HG03521 (cell line): Measurements from ENCODE around the gene DNAH3.

ENCODE experiments used
- ATAC-seq: cut with Tn5 transposase; IDR thresholded peaks from one replicate; pipeline ENCODE4 v1.9.1; 2021; ENCODE audit warnings: mild to moderate bottlenecking, moderate library complexity; ENCODE audit not compliant: unreplicated experiment

The DNAH3 gene

DNA sequence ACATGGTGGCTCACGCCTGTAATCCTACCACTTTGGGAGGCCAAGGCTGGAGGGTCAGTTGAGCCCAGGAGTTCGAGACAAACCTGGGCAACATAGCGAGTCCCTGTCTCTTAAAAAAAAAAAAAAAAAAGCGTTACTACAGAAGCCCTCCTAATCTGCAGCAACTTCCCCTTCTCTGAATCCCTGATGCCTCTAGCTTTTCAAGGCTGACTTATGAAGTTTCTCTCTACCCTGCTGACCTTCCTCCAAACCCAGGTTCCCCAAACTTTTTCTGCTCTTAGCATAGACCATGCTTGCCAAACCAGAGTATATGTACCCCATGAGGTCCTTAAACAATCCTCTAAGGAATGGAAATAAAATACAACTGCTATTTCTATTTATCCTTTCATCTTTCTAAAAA, 233.7 kb downstream of the DNAH3 start:
- no peak for ATAC-seq

DNA sequence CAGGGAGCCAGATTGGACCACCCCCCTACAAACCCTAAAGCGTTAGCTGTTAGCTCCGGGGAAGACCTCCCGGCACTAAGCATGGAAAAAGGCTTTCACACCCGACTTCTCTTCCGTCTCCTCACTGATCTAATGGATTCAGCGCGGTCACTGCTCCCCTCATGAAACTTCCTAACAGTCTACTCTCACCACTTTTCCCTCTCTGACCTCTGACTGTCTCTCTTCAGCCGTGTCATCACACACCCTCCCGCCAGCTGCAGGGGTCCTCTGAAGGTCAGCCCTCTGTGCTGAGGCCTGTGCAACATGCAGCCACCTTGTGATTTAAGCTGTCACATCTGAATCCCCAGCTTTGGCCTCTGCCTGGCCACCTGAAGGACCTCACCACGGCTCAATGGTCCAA, 234.4 kb downstream of the DNAH3 start:
- ATAC-seq: no peak

DNA sequence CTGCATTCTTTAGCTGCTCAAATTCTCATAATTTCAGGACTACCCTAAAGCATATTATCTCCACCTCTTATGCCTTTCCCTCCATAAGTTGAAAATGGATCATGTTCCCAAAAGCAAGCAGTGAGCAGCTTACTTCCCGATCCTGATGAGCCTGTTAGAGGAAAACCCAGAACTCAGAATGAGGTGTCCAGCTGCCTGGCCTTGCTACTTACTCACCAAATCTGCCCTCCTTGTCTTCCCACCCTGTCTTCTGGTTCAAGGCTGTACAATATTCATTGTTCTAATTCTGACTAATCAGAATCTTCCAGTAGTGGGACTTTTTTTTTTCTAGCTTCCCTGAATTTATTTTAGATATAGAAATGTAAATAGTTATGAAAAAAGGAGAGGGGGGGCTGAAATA, 239.3 kb downstream of the DNAH3 start:
- no peak for ATAC-seq

DNA sequence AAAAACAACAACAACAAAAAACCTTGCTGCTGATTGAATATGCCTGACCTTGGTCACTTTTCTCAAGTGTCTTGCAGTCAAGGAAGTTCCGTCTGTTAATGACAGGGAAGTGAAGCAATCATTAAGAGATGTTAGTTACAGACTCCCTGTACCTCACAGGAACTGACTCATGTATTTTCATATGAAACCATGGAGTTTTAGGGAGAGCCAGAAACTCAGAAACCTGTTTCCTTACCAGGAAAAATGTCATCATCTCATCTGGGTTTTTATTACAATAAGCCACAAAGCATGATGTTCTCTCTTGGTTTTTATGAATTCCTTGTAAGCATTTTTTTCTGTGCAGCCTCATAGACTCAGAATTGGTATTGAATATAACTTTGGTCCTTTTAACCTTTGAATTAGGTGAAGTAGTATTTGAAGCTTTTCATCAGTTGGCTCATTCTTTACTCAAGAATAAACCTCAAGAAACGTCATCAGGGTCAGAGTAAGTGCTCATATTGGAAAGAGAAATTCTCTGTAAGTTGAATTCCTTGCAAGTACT, 239.8 kb downstream of the DNAH3 start:
- no peak for ATAC-seq

DNA sequence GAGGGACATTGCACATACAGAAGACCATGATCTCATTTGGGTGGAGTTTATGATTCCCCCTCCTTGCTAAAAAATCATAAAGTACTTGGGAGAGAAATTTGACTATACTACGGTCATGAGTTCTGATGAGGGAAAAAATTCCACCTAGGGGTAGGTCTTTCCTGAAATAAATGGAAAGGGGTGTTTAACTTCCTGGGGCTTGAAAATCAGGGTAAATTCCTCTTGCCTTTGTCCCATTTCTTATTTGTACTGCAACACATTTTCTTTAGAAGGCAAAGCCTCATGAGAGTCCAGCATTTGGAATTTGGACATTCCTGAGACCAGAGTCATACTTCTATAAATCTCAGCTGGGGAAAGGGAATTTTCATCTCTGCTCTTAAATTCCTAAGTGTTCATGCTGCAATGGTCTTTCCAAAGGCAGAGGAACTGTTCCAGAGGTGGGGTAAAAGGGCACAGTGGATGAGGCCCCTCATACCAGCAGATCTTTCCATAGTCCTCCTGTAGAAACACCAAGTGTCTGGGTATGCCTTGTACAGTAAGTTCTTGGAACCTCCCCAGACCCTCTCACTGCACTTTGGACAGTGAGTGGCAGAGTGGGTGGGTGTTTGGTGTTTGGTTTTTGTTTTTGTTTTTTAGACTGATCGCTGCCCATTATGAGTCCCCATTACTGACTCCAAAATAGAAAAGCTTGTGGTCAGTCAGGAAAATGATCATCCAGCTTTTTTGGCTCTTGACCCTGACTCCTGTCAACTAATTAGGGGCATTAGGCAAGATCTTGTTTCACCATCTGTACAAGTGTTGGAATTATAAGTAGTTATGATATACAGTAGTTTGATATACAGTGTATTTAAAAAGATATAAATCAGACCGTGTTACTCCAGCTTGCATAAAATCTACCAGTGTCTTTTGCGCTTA, 244.0 kb downstream of the DNAH3 start:
- no peak for ATAC-seq

DNA sequence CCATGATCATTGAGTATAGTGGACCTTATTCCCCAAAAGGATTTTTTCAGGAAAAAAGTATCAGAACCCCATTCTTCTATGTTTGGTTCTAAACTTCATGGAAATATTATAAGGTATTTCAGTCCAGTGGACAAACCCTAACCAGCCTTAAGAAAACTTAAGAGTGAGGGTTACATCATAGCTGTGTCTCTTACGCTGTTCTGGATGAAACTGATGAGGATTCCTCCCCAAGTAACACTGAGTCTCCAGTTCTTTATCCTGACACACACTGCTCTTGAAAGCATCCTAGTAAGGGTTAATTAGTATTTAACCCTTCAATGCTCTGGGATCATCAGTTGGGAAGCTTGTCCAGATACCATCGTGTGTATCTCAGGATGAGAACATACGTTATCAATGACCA, 245.1 kb downstream of the DNAH3 start:
- no peak for ATAC-seq

DNA sequence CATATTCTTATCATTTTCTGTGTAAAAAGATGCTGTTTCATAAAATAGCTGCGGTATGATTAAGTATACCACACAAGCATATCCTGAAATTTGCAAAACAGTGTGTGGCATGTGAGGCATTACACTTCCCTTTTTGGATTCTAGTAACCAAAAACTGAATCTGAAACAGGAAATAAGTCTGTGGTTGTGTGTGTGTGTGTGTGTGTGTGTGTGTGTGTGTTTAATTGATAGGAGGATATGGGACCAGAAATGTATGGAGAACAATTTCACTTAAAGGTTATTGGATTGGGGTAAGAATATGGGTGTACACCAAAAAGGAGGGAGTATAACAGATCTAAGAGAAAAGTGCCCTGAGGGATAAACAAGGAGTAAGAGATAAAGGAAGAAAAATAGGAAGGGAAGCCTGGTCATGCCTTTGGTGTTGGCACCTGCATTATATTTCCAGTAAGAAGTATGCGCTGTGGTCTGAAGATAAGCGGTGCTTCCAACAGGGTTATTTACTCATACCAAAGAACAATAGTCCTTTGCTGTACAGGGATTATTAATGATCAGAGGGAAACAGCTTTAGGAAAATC, 246.1 kb downstream of the DNAH3 start:
- ATAC-seq: no peak

DNA sequence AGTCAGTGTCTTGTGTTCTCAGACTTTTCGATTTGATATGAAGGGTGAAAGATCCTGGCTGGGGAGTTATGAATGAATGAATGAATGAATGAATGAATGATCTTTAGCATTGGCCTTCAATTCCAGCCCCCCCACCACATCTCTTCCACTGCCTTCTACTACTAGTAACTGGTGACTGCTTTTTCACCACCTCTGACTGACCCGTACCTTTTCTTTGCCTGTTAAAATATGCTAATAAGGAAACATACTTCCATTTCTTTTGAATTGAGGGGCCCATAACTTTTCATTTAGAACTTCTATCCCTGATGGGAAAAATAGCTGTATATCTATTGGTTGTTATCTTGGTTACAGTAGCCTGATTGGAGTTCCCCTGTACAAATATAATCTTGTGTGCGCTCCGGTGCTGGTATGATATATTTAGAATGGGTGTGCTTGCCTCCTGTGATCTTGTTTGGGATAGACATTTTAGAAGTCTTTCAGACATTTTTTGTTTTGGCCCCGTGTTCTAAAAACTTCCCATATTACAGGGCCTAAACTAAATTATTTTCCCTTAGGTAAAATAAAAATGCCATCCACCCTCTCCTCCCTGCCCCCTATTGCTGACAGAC, 246.6 kb downstream of the DNAH3 start:
- no peak for ATAC-seq

DNA sequence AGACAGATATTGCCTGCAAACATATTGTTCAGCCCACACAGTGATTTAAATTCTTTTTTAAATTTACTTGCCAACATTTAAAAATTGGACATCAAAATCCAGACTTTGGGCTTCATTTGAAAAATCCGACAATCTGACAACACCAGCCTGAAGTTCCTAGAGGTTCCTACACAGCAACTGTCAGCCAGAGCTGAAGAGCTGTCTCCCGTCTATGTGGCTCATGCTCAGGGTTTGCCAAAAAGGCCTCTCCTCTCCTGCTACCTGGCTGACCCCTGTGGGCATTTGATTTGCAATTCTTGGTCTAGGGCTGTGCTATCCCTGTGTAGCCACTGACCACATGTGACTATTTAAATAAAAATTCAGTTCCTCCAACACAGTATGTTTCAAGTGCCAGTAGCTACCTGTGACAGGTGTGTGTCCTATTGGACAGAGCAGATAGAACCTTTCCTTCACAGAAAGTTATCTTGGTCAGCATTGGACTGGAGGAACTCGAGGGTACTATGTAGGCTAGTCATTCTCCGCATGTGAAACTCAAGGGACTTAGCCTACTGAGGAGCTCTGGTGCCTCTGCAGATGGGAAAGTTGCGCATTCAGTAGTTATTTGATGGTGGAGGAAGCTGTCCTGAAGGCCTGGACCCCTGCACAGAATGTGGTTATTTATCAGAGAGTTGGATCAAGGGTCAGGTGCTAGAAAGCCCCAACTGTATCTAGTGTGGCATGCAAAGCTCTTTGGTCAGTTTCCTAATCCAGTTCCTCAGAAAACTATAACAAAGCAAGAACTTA, 247.3 kb downstream of the DNAH3 start:
- ATAC-seq: no peak

DNA sequence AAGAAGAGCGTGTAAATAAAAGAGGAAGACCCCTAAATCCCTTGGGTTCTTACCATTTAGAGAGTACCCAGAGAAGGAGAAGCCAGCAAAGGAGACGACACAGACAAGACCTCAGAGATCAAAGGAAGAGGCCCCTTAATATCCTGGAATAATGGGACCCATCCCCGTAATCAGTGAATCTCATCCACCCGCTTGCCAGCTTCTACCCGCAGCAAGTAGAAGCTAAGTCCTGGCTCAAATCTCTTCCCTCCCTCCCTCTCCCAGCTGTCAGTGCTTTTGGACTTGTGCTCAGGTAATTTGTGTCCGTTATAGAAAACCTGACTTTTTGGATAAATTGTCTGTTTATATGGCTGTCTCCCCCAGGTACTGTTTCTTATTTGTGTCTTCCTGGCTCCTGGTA, 248.2 kb downstream of the DNAH3 start:
- no peak for ATAC-seq

DNA sequence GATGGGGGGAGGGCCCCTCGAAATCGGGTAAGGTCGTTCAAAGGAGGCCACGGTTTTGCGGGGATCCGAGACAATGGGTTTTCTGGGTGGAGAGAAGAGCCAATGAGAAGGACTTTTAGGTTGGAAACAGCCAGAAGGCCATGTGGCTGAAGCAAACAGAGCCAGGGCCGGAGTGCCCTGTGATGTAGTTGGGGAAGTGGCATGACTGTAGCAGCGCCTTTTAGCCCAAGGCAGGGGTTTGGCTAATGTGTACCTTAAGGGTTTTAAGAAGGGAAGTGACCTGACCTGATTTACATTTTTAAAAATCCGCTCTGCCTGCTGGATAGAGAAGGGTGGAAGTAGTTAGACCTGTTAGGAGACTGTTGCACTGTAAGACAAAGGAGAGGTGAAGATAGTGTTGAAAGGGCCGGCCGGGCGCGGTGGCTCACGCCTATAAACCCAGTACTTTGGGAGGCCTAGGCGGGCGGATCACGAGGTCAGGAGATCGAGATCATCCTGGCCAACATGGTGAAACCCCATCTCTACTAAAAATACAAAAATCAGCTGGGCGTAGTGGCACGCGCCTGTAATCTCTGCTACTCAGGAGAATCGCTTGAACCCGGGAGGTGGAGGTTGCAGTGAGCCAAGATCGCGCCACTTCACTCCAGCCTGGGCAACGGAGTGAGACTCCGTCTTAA, 249.1 kb downstream of the DNAH3 start:
- ATAC-seq: no peak

DNA sequence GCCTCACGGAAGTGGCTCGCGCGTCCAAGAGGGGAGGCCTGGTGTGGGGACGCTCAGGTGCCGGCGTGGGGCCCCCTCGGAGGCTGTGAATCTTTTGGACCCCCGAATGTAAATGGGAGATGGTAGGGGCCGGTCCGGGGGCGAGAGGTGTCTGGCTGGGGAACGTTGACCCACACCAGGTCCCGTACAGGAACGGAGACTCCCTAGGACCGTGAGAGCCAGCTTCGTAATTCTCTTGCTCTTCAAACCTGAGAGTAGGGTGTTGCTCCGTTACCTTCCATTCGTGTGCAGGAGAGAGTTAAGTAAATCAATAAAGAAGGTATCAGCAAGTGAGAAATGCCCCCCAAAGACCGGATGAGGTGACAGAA, 249.6 kb downstream of the DNAH3 start:
- peak; percentile 0 for ATAC-seq

DNA sequence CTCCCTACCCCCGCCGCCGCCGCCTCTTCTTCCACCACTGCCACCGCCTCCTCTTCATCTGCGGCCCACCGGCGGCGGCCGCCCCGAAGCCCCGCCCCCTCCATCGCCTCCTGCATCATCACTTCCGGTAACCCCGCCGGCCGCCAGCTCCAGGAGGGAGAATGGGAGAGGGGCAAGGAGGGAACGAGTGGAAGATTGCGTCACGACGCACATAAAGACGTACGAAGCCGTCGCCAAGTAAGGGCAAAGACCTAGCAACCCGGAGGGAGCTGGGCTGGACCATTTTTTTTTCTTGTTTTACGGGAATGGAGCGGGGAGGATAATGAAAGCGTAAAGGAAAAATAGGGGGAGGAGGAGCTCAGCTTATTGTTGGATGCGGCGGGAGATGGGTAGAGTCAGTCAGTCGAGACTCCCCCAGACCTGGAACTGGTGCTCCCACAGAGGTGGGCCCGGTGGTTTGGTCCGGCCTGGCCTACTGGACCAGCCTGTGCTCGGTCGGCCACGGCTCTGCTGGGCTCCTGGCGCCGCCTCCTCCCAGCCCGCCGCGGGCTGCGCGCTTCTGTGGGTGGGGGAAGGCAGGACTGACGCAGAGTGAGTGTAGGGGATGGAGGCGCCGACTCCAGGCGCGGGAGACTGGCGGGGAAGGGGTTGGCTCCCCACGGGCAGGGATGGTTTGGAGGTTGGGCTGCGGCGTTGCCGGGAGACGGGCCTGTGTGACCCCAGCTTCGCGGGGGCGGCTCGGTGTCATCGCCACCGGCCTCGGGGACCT, 250.2 kb downstream of the DNAH3 start, which contains the start of the genes DCUN1D3 and LYRM1:
Gene DCUN1D3 (minus strand): TSS at position 60 of the 769 bp plus-strand sequence. CDS start 37,820 bp downstream, outside the sequence.
Gene LYRM1 (plus strand): TSS at position 473 of the 769 bp plus-strand sequence. CDS start 14,785 bp downstream, outside the sequence.
- peak; percentile 68 for ATAC-seq

DNA sequence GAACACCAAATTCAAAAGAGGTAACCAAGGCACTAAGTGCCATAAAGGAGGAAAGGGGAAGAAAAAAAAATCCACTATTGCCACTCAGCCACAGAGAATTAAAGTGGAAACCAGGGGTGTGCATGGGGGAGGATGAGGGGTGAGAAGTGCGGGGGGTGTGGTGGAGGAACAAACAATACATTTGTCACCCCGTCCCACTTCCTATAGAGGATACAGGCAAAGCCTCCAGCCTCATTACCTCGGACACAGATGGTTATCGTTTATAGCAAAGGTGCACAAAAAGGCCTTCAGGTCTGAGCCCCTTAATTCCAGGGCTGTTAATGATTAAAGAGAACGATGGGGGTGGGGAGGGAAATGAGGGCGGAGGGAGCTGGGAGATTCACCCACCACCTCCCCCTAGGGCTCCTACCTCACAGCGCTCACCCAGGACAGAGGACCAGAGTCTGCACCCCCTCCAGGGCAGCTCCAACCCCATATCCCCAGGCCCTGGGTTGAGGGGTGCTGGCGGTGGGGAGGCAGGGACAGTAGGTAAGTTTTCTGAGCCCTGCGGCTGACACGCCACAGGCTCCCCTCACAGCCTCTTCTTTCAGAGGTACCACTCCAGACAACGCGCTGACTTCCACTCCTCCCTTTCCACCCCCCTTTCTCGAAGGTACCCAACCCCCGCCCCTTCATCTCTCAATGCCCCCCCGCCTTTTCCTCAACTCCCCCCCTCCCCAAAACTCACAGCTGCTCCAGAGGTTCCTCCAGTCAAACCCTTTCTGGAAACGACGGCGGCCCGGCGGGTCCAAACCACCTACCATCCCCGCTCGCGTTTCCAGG, 251.0 kb downstream of the DNAH3 start:
- ATAC-seq: no peak

DNA sequence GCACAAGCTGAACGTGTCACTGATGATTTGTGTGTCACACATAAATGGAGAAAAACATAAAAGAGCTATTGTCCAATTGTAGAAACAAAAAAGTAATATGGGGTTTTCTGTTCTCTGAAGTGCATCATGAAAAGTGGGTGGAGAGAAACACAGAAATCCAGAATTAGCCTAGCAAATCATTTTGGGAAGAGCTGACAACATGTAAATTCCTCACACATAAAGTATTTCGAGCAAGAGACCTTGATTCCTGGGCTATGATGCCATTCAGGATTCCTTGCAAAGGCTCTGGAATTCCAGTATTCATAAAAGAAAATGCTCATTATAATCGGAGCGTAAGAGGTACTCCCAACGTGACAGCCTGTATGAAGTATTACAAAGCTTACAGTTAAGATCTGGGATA, 251.6 kb downstream of the DNAH3 start:
- no peak for ATAC-seq

DNA sequence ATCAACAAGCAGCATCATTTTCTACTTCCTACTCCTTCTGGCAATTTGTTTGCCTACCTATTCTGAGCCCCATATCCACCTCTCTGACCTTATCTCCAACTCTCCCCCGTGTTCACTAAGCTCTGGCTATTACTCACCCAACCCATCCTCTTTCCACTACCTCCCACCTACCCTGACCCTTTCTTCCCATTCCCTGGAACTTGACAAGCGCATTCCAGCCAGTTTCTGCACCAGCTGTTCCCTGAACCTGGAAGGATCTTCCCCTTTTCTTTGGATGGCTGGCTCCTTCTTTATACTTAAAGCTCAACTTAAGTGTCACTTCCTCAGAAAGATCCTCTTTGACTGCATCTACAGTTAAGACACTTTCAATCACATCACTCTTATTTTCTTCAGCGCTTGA, 252.7 kb downstream of the DNAH3 start:
- no peak for ATAC-seq

DNA sequence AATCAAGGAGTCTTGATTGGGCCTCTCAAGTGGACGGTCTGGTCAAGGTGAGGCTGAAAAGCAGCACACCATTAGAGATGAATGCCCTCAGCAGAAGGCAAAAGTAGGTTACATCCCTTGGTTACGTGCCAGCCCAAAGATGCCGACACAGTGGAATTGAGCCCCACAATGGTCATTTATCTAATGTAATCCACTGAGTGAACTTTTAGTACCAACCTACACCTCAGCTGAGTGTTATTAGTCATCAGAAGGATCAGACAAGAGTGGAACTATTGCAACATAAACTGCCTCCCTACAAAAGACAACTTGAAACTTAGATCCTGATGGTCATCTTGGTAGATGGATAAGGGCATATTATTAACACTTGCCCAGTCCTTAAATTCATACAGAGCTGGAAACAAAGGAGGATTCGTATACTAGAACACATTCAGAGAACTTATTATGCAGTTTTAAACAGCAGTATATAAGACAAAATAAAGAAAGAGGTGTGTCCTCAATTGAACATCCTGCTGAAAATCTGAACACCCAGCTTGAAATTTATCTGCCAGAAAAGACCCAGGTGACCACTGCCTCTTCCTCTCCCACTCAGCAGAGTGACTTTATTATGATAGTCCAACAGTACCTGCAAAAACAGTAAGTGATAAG, 253.3 kb downstream of the DNAH3 start:
- no peak for ATAC-seq

DNA sequence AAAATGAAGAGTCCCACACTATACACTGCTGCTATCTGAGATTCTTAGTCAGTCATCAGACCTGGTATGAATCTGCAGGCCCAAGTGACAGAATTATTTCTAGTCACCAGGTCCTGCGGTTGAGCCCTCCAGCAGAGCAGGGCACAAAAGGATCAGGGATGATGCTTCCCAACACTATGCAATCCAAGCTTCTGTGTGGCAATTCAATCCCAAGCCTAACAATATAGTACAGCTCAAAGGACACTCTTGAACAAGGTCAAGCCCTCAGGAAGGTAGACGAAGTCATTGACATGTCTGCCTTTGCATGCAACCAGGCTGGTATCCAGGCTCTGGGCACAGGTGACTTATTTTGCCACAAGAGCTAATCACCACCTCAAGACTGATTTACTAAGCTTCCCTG, 256.3 kb downstream of the DNAH3 start:
- no peak for ATAC-seq
